Body of pancreas (tissue), 4 donors: ENCODE results near the gene ABCA1.

Source experiments
- POLR2A ChIP-seq, 3 donors: fragments of 450-650 bp; IDR thresholded peaks; one replicate each; pipeline ENCODE4 v1.6.1; 2016; ENCODE audit warnings: antibody characterized with exemption in 3 of 3, mild to moderate bottlenecking in 2 of 3
- TF ChIP-seq, protein P1 (sequence below), 7 experiments: fragments of 450-650 bp in 4 of 7; fragments of 200-600 bp in 3 of 7; sonication (generic) in 3 of 7; IDR thresholded peaks; one replicate each; pipeline ENCODE4 v1.5.1; 2016 to 2019; ENCODE audit warnings: antibody characterized with exemption in 7 of 7

DNA sequence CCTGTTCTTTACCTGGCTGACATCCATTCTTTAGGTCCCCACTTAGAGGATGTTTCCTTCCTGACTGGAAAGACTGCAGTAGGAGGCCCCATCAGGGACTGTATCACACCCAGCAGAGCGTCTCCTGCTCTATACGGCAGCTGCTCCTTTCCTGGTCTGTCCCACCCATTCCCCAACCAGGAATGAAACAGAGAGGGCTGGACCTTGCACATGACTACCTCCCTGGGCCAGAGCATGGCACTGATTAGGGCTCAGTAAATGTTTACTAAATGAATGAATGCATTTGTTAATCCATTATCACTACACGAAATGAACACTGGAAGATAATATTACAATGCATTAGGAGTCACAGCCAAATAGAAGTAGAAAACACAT, 76.4 kb downstream of the ABCA1 start:
- TF ChIP-seq, protein P1, sequence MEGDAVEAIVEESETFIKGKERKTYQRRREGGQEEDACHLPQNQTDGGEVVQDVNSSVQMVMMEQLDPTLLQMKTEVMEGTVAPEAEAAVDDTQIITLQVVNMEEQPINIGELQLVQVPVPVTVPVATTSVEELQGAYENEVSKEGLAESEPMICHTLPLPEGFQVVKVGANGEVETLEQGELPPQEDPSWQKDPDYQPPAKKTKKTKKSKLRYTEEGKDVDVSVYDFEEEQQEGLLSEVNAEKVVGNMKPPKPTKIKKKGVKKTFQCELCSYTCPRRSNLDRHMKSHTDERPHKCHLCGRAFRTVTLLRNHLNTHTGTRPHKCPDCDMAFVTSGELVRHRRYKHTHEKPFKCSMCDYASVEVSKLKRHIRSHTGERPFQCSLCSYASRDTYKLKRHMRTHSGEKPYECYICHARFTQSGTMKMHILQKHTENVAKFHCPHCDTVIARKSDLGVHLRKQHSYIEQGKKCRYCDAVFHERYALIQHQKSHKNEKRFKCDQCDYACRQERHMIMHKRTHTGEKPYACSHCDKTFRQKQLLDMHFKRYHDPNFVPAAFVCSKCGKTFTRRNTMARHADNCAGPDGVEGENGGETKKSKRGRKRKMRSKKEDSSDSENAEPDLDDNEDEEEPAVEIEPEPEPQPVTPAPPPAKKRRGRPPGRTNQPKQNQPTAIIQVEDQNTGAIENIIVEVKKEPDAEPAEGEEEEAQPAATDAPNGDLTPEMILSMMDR (IDR thresholded peaks at IDR 0.05) = no peak
- no peak for TF ChIP-seq POLR2A (IDR thresholded peaks at IDR 0.05)
